Activated CD8-positive, alpha-beta memory T cell treated with anti-CD3 and anti-CD28 coated beads for 1 hour (primary cell): ENCODE data around the gene TNRC18.
"Not testable (repeated sequence)": the region's sequence is repeated elsewhere in the genome, so short reads cannot be mapped to it uniquely, and the experiment has no call there.

Source experiments
- DNase-seq, 2 donors: peaks; one replicate each; pipeline ENCODE4 v3.0.0-alpha.2; 2020; ENCODE audit warnings: low read depth in 1 of 2; ENCODE audit errors: extremely low read depth in 1 of 2

The TNRC18 gene

DNA sequence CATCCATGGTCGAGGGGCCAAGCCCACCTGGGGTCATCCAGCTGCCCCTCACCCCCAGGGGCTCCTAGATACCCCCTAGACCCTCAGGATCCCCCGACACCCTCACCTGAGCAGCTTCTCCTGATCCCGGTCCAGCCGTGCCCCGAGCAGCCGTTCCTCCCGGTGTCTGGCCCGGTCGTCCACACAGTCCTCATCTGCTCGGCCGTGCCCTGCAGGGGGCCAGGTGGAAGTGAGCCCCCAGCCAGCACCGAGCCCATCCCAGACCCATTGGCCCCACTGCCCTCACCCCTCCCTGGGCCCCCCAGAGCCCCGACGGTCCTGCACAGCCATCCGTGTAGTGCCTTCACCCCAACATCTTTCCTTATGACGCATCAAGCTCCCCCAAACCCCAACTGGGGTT is 45.8 kb downstream of the TNRC18 start:
- no peak for DNase-seq

DNA sequence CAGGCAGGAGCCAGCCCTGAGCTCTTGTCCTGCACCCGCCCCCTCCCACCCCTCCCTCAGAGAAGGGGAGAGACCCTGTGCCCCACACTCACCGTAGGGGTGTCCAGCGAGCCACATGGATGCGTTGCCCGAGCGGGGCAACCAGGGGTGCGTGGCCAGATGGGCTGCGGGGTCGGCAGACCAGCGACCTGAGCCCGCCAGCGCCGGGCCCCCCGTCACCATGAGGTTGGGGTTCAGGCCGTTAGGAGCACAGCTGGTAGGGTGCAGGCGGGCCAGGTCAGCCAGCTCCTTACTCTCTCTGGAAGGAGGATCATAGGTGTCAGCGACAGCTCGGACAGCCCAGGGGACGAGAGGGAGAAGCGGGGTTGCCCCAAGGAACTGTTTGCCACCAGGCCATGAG is 46.4 kb downstream of the TNRC18 start:
- no peak for DNase-seq

DNA sequence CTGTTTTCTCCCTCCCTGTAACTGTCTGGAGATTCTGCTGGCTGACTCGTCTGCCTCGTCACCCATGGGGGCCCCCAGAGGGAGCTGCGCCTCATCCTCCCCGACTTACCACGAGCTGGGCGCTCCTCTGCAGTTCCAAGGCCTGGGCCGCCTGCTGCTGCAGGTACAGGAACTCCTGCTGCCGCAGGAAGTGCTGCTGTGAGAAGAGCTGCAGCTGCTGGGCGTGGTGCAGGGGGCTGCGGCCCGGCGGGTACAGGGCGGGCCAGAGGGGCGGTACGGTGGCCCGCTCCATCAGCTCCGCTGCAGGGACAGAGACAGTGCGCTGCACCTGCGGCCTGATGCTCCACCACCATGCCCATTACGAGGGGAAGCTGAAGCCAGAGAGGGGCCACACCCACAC is 47.7 kb downstream of the TNRC18 start:
- no peak for DNase-seq

DNA sequence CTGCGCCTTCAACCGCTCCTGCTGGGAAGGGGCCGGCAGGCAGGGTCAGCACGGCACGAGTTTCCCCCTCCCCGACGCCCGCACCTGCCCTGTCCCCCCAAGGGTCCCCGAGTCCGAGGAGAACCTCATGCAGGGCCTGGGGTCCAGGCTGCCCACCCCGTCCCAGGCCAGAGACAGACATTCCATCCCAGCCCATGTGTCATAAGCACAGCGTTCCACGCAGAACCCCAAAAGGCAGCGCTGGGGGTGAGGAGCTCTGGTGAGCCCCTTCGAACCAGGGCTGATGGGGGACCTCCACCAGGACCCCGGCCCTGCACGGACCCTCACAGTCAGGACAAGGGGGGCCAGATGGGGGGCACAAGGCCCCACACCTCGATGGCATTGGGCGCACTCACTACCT is 49.2 kb downstream of the TNRC18 start:
- no peak for DNase-seq

DNA sequence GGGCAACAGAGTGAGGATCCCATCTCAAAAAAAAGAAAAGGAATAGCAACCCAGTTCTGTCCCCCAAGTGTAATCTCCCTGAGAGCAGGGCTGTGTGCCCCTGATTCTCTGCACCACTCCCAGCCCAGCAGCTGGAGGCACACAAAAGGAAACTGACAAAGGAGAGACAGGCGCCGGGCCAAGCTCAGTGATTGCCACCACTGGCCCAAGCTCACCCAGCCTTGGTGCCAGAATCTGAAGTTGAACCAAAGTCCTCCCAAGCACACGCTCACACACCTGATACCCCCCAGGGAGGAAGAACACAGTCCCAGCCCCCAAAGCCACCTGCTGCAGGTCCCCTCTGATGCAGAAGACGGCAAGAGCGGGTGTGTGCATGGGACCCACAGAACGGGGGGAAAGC is 50.3 kb downstream of the TNRC18 start:
- DNase-seq: no peak

DNA sequence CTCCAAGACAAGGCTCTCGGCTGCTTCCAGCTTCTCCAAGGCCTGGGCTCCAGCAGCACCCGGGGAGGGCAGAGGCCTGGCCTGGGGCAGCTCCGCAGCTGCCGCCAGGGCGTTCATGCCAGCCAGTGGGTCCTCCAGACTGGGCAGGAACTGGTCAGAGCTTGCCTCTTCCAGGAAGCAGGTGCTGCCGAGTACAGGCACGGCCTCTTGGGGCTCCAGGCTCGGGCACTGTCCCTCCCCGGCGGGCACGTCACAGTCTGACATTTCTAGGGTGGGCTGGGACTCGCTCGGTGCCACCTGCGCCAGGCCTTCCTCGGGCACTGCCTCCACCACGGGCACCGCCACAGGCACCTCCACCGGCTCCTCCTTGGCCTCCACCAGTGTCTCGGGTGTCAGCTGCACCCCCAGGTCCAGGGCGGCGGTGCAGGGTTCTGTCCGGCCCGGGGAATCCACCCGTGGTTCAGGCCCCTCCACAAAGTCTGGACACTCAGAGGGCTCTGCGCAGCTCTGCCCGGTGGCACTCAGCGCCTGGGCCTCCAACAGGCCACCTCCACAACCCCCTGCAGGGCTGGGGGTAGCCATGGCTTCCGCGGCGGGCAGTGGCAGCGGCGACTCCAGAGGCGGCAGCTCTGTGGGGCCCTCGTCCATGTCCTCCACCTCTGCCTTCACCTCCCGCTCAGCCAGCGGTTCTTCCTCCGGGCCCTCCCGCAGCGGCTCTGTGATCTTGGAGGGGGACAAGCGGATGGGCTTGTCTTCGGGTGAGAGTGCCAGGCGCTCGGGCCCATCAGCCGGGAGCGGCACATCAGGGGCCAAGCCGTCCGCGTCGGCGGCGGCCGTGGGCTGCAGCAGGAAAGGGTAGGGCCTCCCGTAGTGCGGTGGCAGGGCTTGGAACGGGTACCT is 52.9 kb downstream of the TNRC18 start:
- DNase-seq: no peak

DNA sequence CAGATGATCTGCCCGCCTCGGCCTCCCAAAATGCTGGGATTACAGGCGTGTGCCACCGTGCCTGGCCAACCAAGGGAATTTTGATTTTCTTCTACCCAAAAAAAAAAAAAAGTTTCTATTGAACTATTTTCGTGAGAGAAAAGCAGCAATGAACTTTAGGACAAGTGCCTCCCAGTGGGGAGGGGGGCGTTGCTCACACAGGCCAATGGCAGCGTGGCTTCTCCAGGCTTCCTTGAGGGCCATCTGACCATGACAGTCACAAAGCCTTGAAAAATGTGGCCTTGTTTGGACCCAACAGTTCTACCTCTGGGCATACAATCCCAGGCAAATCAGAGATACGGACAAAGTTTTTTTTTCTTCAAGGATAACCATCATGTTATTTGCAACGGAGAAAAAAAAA is 56.0 kb downstream of the TNRC18 start:
- DNase-seq: no peak

DNA sequence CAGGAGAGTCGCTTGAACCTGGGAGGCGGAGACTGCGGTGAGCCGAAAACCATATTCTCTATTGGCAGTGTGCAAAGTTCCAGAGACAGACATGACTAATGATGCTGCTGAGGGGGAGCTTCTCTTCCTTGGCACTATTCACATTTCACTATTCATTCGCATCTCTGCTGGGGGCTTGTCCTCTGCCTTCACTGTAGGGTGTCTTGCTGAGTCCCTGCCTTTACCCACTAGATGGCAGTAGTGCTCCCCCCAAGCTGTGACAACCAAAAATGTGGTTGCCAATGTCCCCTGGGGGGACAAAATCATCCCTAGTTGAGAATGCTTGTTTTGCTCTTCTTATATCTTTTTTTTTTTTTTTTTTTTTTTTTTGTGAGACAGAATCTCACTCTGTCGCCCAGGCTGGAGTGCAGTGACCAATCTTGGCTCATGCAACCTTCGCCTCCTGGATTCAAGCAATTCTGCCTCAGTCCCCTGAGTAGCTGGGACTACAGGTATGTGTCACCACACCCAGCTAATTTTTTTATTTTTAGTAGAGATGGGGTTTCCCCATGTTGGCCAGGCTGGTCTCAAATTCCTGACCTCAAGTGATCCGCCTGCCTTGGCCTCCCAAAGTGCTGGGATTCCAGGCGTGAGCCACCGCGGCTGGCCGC is 57.5 kb downstream of the TNRC18 start:
- DNase-seq: peak; percentile 39 to 40

DNA sequence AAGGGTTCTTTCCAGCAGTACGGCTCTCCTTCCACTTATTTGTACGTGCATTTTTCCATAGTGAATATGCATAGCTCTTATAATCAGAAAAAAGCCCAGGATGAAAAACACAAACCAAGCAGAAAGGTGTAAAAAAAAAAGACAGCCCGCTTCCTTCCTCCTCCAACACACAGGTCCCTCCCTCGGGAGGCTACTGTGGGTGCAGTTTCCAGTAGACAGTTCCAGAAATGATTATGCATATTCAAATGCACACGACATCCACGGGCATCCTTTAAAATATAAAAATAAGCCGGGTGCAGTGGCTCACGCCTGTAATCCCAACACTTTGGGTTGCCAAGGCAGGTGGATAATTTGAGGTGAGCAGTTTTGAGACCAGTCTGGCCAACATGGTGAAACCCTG is 59.9 kb downstream of the TNRC18 start:
- DNase-seq: no peak

DNA sequence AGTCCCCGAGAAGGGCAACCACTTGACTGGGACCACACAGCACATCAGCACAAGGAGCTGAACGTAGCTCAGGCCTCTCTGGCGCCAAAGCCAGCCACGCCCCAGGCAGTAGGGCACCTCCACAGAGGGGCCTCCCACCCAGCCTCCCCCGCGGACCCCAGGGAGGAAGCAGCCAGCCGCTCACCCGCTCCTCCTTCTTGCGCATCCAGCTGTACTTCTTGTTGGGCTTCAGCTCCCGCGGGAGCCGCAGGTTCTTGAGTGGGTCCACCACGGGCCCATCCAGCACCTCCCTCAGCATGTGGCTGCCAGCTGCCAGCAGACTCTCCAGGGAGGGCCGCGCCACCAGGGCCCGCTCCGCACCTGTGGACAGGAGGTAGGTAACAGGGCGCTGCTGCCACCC is 61.2 kb downstream of the TNRC18 start:
- DNase-seq: no peak

DNA sequence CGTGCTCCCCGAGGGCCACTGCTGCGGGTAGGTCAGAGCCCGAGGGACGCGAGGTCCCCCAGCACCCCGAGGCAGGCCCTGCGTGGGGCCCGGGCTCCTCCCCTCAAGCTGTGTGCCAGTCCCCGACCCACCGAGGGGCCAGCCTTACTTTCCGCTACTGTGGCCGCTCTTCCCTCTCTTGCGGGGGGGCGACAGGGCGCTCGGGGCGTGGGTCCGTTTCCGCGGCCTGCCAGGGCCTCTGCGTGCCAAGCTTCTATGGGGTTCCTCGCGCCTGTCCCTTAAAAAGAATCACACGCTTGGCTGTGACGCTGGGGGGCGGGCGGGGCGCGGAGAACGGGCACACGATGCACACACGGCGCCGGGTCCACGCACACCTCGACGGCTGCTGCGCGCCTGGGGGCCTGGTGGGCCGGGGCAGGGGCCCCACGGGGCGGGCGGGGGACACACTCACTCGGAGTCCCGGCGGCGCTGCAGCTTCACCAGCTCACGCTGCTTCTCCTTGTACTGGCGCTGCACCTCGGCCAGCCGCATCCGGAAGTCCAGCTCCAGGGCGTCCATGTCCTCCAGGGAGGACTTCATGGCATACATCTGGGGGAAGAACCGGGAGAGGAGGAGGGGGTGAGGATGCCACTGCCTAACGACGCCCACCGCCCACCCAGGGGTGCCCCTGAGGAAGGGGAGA is 62.0 kb downstream of the TNRC18 start:
- no peak for DNase-seq

DNA sequence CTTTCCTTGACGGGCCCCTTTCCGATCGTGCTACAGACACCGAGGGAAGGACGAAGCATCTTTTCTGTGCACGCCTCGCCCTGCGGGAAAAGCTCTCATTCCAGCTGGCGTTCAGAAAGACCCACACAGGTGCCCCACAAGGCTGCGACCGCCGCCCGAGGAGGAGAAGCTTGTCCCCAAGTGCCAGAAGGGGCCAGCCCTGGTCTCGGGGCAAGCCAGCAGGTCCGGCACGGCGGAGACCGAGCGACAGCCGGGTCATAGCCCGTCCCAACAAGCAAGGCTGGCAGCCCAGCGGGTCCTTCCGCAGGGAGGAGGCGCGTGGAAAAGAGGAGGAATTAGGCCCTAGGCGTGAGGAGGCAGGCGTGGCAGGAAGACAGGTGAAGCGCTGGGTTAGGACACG is 62.7 kb downstream of the TNRC18 start:
- DNase-seq: no peak

DNA sequence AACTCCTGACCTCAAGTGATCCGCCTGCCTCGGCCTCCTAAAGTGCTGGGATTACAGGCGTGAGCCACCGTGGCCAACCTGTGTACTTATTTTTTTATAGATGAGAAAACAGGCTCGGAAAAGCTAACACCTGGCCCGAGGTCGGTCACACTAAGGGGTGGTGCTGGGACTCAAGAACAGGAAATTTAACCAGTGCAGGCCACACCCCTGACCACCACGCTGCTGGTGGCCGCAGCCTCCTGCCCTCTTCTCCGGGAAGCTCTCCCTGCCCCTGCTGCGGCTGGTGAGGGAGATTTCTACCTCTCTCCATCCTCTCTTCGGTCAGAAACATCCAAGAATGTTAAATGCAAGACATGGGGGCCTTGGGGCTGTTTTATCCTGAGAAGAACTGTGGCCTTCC is 63.2 kb downstream of the TNRC18 start:
- DNase-seq: no peak

DNA sequence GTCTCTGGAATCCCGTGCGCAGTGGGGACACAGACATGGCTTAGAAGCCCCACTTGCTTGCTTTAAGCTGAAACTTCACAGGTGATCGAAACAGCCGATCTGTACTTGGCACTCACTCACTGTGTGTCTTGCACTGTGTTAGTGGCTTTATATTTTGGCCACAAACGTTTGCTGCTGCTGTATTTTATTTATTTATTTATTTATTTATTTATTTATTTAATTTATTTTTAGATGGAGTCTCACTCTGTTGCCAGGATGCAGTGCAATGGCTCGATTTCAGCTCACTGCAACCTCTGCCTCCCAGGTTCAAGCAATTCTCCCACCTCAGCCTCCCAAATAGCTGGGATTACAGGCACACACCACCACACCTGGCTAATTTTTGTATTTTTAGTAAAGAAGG is 63.6 kb downstream of the TNRC18 start:
- DNase-seq: not testable (repeated sequence)

DNA sequence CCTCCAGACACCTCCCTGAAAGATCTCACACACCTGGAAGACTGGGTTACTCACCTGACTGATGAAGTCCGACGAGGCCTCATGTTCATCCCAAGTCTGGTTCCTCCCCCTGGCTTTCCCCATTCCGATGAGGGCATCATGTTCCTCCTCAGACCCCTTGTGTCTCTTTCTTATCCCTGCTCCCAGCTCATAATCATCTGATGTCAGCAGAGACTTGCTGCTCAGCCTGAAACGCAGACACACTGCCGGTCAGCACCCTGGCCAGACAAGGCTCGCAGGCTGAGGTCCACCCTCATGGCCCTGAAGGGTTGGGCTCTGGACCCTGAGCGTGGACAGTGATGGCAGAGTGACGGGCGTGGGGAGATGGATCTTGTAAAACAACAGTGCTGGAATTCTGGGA is 64.3 kb downstream of the TNRC18 start:
- no peak for DNase-seq

DNA sequence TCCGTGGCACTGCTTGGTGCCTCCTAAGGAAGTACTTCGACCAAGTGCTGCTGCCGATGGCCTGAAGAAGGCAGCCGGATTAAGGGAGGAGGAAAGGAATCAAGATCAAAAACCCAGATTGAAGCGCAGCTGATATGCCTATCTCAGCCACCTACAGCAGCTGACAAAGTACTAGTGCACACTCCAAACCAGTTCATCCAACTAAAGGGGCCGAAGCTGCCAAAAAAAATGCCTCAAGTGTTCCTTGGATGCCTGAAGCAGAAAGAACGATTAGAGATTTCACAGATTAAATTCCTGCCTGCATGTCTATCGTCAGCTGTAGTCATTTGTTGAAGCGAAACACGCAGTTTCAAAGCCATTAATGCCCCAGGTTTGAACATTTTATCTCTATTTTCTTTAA is 65.7 kb downstream of the TNRC18 start:
- DNase-seq: no peak

DNA sequence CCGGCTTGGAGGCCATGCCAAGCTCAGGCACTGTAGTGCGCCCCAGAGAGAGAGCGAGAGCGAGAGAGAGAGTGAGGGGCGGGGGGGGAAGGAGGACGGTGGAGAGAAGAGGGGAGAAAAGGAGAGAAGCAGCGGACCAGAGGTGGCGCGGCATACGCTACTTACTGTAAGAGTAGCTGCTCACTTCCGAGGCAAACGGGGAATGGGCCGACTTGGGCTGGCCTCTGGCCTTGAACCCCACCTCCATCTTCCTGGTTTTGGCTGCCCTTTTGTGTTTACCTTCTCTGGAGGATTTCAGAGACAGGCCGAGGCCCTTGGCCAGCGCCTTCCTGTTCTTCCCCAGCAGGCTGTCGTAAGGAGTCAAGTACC is 66.9 kb downstream of the TNRC18 start:
- no peak for DNase-seq

DNA sequence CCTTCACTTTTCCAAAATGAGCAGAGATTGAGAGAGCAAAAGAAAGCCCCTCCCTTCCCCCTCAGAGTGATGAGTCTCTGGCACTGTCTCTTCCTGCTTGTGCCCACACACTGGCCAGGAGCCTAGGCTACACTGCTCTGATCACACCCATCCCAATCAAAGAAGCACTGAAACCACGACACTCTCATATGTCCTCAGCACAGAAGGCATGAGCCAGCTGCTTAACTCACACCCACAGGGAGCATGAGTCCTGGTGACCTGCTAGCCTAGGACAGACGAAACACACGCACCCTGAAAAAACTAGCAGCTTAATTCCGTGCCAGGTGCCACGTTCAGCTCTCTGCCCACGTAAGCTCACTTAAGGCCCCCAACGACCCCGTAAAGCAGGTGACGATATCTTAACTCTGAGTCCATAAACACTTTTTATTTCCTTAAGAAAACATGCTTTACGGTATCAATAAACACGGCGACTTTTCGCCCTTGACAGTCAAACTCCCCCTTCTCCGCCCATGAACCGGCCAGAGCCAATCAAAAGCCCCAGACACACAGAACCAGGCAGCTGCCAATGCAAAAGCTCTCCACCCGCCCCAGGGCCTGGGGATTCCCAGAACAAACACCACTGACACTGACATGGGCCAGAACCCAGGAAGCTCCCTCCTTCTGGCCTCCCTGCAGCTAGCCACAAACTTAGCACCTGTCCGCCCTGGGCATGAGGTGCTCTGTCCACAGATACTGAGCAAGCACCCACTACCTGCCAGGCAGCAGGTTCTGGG is 69.0 kb downstream of the TNRC18 start:
- no peak for DNase-seq

DNA sequence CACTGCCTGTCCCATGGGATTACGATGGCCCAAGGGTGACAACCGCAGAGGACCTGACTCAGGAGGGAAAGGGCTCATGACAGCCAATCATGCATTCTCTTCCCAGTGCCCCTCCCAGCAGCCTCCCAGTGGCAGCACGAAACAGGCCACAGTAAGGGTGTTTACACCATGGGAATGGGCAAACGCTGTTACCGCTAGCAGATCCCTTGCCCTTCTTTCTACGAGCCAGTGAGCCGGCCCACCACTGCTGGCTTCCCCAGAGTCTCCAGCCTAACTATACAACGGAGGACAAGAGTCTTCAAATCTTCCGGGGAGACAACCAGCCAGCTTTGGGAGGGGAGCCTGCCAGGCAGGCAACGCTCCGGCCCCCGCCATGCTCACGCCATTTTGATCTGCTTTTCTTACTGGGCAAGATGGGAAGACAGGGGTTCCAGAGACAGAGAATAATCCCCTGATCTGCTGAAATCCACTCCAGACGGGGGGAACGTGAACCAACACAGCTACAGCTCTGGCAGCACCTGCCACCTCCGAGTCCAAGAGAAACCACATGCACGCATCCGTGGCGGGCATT is 71.1 kb downstream of the TNRC18 start:
- no peak for DNase-seq

DNA sequence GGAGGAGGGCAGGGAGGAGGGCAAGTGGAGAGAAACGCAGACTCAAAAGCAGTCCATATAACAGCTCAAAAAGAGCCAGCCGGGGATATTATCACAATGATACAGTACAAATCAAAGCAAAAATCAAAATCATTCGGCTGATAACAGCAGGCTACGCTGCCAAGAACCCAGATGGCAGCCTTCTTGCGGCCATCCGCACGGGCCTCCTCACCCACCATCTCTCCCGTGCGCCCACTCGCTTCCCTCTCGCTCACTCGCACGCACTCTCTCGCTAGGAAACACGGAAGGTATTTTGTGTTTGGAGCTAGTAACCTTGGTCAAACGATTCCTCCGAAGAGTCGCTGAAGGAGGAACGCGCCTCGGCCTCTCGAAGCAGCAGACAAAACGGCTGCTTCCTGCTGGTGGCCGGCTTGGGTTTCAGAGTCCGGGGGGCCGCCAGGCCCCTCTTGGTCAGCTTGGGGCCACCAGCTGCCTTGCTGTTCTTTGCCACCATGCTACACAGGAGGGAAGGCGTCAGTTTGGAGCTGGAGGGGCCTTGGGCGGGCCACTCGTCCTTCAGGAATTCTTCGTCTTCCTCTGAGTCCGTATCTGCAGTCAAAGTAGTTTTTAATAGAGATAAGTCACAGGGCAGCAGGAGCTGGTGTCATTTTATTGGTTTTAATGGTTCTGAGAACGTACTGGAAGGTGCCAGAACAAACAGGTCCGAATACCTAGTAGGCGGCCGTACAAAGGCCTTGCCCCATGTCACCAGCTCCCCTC is 71.9 kb downstream of the TNRC18 start:
- DNase-seq: no peak
